K562 (cell line): ENCODE measurements around the gene RITA1. TPM values are rescaled to one million over a fixed set of nuclear protein-coding genes. Genes with fewer than 3 reads are reported as not detected.

Experiments
- BRD4 ChIP-seq: fragments of 200-600 bp; sonication (generic); IDR thresholded peaks from 2 replicates; pipeline ENCODE4 v1.6.1; 2017; ENCODE audit warnings: inconsistent platforms
- CBX3 ChIP-seq, 2 experiments: IDR thresholded peaks; 1 replicate in 1 of 2; 2 replicates in 1 of 2; pipeline ENCODE4 v1.6.1; 2012; ENCODE audit warnings: inconsistent platforms in 2 of 2, low read length in 2 of 2, borderline replicate concordance in 1 of 2, control low read depth in 1 of 2
- E2F3 ChIP-seq: fragments of 250-450 bp; sonication (Bioruptor Pico); IDR thresholded peaks from 2 replicates; pipeline ENCODE4 v1.4.0; 2020; ENCODE audit warnings: mild to moderate bottlenecking
- MCM2 ChIP-seq: fragments of 450-650 bp; IDR thresholded peaks from 2 replicates; pipeline ENCODE4 v1.6.1; 2017; ENCODE audit warnings: low read depth, mild to moderate bottlenecking
- MYC ChIP-seq, 2 experiments: fragments of 250-450 bp in 1 of 2; sonication (Bioruptor Pico) in 1 of 2; IDR thresholded peaks; 2 replicates each; pipeline versions ENCODE4 v1.5.1 to v1.6.1; 2012 to 2021; ENCODE audit warnings: low read depth in 2 of 2, borderline replicate concordance in 1 of 2, improper control_type of control experiment in 1 of 2, low read length in 1 of 2, mild to moderate bottlenecking in 1 of 2, moderate library complexity in 1 of 2
- NFIX ChIP-seq: fragments of 250-450 bp; sonication (Bioruptor Pico); IDR thresholded peaks from 2 replicates; pipeline ENCODE4 v1.4.0; 2020; ENCODE audit warnings: low read depth, mild to moderate bottlenecking, moderate library complexity
- SMARCE1 ChIP-seq: fragments of 450-650 bp; IDR thresholded peaks from 2 replicates; pipeline ENCODE4 v1.7.1; 2016; ENCODE audit warnings: mild to moderate bottlenecking
- SRSF9 ChIP-seq: fragments of 200-400 bp; formaldehyde crosslinking; IDR thresholded peaks from 2 replicates; pipeline ENCODE4 v1.6.1; 2017; ENCODE audit warnings: low read depth, low read length, borderline replicate concordance
- TBL1XR1 ChIP-seq, 2 experiments: IDR thresholded peaks; 2 replicates each; pipeline ENCODE4 v1.6.1; 2012; ENCODE audit warnings: improper control_type of control experiment in 2 of 2, low read length in 2 of 2, mild to moderate bottlenecking in 1 of 2
- ZEB2 ChIP-seq: fragments of 450-650 bp; IDR thresholded peaks from 2 replicates; pipeline ENCODE4 v1.6.1; 2016
- ZMIZ1 ChIP-seq, 2 experiments: fragments of 150-350 bp in 1 of 2; IDR thresholded peaks; 2 replicates each; pipeline ENCODE4 v1.6.1; 2012 to 2016; ENCODE audit warnings: low read depth in 2 of 2, low read length in 2 of 2, mild to moderate bottlenecking in 1 of 2, moderate library complexity in 1 of 2
- polyA plus RNA-seq, 8 experiments: library from polyadenylated mRNA; depleted of rRNA in 4 of 8; stranded (reverse) in 5 of 8; unstranded in 3 of 8; fragments of >200 nt; fragmentation: Nextera tagmentation in 2 of 8; fragmentation: Illumina TruSeq in 1 of 8; extraction: Ambion mirVana in 2 of 8; extraction: Trizol in 1 of 8; gene quantifications; 2 replicates each; pipeline versions ENCODE4 v1.2.1 to v1.2.3, GENCODE V29; 2011 to 2014; ENCODE audit warnings: inconsistent platforms in 1 of 8, missing spikeins in 1 of 8
- total RNA-seq, 7 experiments: library from RNA; depleted of rRNA in 6 of 7; stranded (reverse); fragments of >200 nt in 6 of 7; fragmentation: Illumina TruSeq in 2 of 7; extraction: Trizol in 2 of 7; gene quantifications; 2 replicates each; pipeline versions ENCODE4 v1.2.1 to v1.2.3, GENCODE V29; 2011 to 2021; ENCODE audit warnings: low replicate concordance in 1 of 7
- TF ChIP-seq, protein P1 (sequence below), 2 experiments: fragments of 450-650 bp; conservative IDR thresholded peaks; 2 replicates each; pipeline ENCODE4 v1.6.1; 2017; ENCODE audit warnings: mild to moderate bottlenecking in 2 of 2, moderate library complexity in 2 of 2
- TF ChIP-seq, protein P2 (sequence below): fragments of 450-650 bp; IDR thresholded peaks from 2 replicates; pipeline ENCODE4 v1.6.1; 2017; ENCODE audit warnings: antibody characterized with exemption
- TF ChIP-seq, protein P3 (sequence below), 2 experiments: fragments of 200-800 bp in 1 of 2; sonication (Bioruptor generic) in 1 of 2; sonication (generic) in 1 of 2; formaldehyde crosslinking in 1 of 2; IDR thresholded peaks in 1 of 2; conservative IDR thresholded peaks in 1 of 2; 2 replicates each; pipeline versions ENCODE4 v1.5.0 to v1.6.1; 2016 to 2020; ENCODE audit warnings: missing compliant biosample characterization in 1 of 2, missing genetic modification characterization in 1 of 2, missing genetic modification reagents in 1 of 2
- TF ChIP-seq, protein P4 (sequence below): sonication (generic); formaldehyde crosslinking; IDR thresholded peaks from 2 replicates; pipeline ENCODE4 v1.8.0; 2022; ENCODE audit warnings: mild to moderate bottlenecking, missing genetic modification reagents

RITA1 gene
- total and polyA plus RNA-seq, 9 of the 15 experiments (the other 6 are each of a cell fraction or from before 2014, with no cell fraction given): 2.8 to 40.4 (median 18.0) TPM

DNA sequence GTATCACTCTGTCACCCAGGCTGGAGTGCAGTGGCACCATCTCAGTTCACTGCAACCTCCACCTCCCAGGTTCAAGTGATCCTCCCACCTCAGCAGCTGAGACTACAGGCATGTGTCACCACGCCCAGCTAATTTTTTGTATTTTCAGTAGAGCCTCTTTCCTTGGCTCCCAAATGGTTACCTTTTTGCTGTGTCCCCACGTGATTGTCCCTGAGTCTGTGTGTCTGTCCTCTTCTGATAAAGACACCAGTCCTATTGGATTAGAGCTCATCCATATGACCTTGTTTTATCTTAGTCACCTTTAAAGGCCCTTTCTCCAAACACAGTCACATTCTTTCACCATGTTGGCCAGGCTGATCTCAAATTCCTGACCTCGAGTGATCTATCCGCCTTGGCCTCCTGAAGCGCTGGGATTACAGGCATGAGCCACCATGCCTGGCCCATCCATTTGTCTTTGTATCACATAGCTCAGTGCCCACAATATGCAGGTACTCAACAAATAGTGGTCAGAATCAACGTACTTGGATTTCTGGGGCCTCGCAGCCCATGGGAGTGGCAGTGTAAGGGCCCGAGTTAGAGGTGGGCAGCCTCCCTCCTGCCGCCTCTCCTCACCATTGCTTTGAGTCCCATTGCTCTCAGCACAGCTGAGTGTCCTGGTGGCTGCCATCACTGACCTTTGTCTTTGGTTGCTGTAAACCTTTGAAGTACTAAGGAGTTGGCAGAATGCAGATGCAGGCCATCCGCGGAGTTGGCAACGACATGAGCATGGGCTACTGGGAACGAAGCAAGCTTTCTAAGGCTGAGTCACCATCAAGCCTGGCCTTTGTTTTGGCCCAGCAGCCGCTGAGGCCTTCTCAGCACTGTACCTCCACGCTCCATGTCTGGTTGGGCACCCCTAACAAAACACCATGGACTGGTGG, 45.1 kb downstream of the RITA1 start (continued):
- TF ChIP-seq NFIX (CRISPR knock-in tag) (no peak), ZEB2 (peak; percentile 50; the same call in 1 of the 2 replicates), MCM2 (no peak), SRSF9 (no peak), MYC (IDR thresholded peaks at IDR 0.05; ENCODE audit: low read depth, low read length) (0 out of 2 replicates have a peak, but pooled peaks have one; percentile 21), MYC (CRISPR knock-in tag; IDR thresholded peaks at IDR 0.05; ENCODE audit: borderline replicate concordance, low read depth) (no peak), E2F3 (no peak), SMARCE1 (0 out of 2 replicates have a peak, but pooled peaks have one; percentile 18), ZMIZ1 (IDR thresholded peaks at IDR 0.05; ENCODE audit: low read depth in 2 of 2, low read length in 2 of 2) (no peak), TBL1XR1 (IDR thresholded peaks at IDR 0.05; ENCODE audit: low read length in 2 of 2) (peak in 1 of 2 experiments; percentile 40; a peak in 1 of 4 replicates), CBX3 (IDR thresholded peaks at IDR 0.05; ENCODE audit: borderline replicate concordance in 1 of 2, low read length in 2 of 2) (no peak; a peak in 1 of 3 replicates), BRD4 (0 out of 2 replicates have a peak, but pooled peaks have one; percentile 47)
- TF ChIP-seq, protein P1, sequence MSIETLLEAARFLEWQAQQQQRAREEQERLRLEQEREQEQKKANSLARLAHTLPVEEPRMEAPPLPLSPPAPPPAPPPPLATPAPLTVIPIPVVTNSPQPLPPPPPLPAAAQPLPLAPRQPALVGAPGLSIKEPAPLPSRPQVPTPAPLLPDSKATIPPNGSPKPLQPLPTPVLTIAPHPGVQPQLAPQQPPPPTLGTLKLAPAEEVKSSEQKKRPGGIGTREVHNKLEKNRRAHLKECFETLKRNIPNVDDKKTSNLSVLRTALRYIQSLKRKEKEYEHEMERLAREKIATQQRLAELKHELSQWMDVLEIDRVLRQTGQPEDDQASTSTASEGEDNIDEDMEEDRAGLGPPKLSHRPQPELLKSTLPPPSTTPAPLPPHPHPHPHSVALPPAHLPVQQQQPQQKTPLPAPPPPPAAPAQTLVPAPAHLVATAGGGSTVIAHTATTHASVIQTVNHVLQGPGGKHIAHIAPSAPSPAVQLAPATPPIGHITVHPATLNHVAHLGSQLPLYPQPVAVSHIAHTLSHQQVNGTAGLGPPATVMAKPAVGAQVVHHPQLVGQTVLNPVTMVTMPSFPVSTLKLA (conservative IDR thresholded peaks at IDR 0.05): peak in 1 of 2 experiments; percentile 70; a peak in 3 of 4 replicates
- TF ChIP-seq, protein P2, sequence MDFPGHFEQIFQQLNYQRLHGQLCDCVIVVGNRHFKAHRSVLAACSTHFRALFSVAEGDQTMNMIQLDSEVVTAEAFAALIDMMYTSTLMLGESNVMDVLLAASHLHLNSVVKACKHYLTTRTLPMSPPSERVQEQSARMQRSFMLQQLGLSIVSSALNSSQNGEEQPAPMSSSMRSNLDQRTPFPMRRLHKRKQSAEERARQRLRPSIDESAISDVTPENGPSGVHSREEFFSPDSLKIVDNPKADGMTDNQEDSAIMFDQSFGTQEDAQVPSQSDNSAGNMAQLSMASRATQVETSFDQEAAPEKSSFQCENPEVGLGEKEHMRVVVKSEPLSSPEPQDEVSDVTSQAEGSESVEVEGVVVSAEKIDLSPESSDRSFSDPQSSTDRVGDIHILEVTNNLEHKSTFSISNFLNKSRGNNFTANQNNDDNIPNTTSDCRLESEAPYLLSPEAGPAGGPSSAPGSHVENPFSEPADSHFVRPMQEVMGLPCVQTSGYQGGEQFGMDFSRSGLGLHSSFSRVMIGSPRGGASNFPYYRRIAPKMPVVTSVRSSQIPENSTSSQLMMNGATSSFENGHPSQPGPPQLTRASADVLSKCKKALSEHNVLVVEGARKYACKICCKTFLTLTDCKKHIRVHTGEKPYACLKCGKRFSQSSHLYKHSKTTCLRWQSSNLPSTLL: no peak
- TF ChIP-seq, protein P3, sequence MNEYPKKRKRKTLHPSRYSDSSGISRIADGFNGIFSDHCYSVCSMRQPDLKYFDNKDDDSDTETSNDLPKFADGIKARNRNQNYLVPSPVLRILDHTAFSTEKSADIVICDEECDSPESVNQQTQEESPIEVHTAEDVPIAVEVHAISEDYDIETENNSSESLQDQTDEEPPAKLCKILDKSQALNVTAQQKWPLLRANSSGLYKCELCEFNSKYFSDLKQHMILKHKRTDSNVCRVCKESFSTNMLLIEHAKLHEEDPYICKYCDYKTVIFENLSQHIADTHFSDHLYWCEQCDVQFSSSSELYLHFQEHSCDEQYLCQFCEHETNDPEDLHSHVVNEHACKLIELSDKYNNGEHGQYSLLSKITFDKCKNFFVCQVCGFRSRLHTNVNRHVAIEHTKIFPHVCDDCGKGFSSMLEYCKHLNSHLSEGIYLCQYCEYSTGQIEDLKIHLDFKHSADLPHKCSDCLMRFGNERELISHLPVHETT (CRISPR knock-in tag; conservative IDR thresholded peaks at IDR 0.05 in 1 of 2, IDR thresholded peaks at IDR 0.05 in 1 of 2): peak in 1 of 2 experiments; percentile 53; a peak in 2 of 4 replicates
- TF ChIP-seq, protein P4, sequence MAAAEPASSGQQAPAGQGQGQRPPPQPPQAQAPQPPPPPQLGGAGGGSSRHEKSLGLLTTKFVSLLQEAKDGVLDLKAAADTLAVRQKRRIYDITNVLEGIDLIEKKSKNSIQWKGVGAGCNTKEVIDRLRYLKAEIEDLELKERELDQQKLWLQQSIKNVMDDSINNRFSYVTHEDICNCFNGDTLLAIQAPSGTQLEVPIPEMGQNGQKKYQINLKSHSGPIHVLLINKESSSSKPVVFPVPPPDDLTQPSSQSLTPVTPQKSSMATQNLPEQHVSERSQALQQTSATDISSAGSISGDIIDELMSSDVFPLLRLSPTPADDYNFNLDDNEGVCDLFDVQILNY: no peak
